Esophagus (tissue), 2 donors: ENCODE measurements around the gene CALHM3. TPM values are rescaled to one million over a fixed set of nuclear protein-coding genes. Genes with fewer than 3 reads are reported as not detected.

Source experiments
- H3K27ac ChIP-seq, 2 donors: one replicate each; pipeline ENCODE4 v1.5.1; 2013; ENCODE audit warnings: low read depth in 2 of 2, mild to moderate bottlenecking in 2 of 2, inconsistent platforms in 1 of 2, low read length in 1 of 2, moderate library complexity in 1 of 2
- H3K27me3 ChIP-seq, 2 donors: one replicate each; pipeline ENCODE4 v1.6.1; 2013; ENCODE audit warnings: low read length in 2 of 2, control low read depth in 1 of 2, mild to moderate bottlenecking in 1 of 2; ENCODE audit not compliant: insufficient read depth in 2 of 2, control insufficient read depth in 1 of 2
- H3K36me3 ChIP-seq, 2 donors: one replicate each; pipeline ENCODE4 v1.6.1; 2013; ENCODE audit warnings: low read length in 1 of 2; ENCODE audit not compliant: control insufficient read depth in 2 of 2, insufficient read depth in 2 of 2
- H3K4me1 ChIP-seq, 2 donors: one replicate each; pipeline ENCODE4 v1.6.1; 2013; ENCODE audit warnings: low read length in 1 of 2; ENCODE audit not compliant: control insufficient read depth in 2 of 2, insufficient read depth in 2 of 2
- H3K4me3 ChIP-seq, 2 donors: one replicate each; pipeline ENCODE4 v1.5.1; 2013; ENCODE audit warnings: low read length in 2 of 2, mild to moderate bottlenecking in 2 of 2, low read depth in 1 of 2, moderate library complexity in 1 of 2
- H3K9me3 ChIP-seq, 2 donors: one replicate each; pipeline ENCODE4 v1.6.1; 2013; ENCODE audit warnings: mild to moderate bottlenecking in 2 of 2, low read depth in 1 of 2, low read length in 1 of 2, moderate library complexity in 1 of 2; ENCODE audit not compliant: control insufficient read depth in 2 of 2, insufficient read depth in 1 of 2
- WGBS, 2 donors: extraction: QIAGEN DNeasy Blood & Tissue Kit; methylation state at CpG; one replicate each; pipeline ENCODE4 v1.1.7; 2013; 5-methylcytosine and 5-hydroxymethylcytosine counted together
- polyA plus RNA-seq, 2 donors: library from polyadenylated mRNA; stranded (reverse); fragments of 200-250 nt; gene quantifications; one replicate each; pipeline ENCODE4 v1.2.3, GENCODE V29; 2013
- donor health status: healthy with polysubstance abuse.
- donor health status: Bipolar disorder and iron deficiency.

Gene CALHM3
- polyA plus RNA-seq, 2 donors = not detected

GRCh38 chr10:103452506-103453230, 26.4 kb downstream of the CALHM3 start:
- no peaks in the 10 kb centered on the region for H3K27me3 ChIP-seq
- H3K36me3 ChIP-seq = peaks cover 4 to 17% of the 10 kb centered on the region in 2 donors
- WGBS, 2 donors = 30 to 32% methylated on average over 27 of the region's 27 CpGs
- H3K27ac ChIP-seq = peak overlapping the region; percentile 84 to 93
- H3K9me3 ChIP-seq = no peaks in the 10 kb centered on the region
- peak overlapping the region; percentile 43 to 67 for H3K4me3 ChIP-seq
- peaks cover 8 to 27% of the 10 kb centered on the region in 2 donors for H3K4me1 ChIP-seq

GRCh38 chr10:103451831-103452505, 27.1 kb downstream of the CALHM3 start, which contains the start of gene CALHM2:
CALHM2 (minus strand) TSS chr10:103452370; CDS start chr10:103449941, 2,429 bp downstream.
- Histone ChIP-seq H3K36me3 (peaks cover 4 to 24% of the 10 kb centered on the region in 2 donors), H3K27me3 (no peaks in the 10 kb centered on the region), H3K4me3 (peak within 1 kb of the TSS; percentile 43 to 67), H3K4me1 (peaks cover 8 to 27% of the 10 kb centered on the region in 2 donors), H3K27ac (peak within 1 kb of the TSS; percentile 84 to 93), H3K9me3 (no peaks in the 10 kb centered on the region)
- WGBS, 2 donors = 0 to 4% methylated on average over 25 to 32 of the region's 32 CpGs

GRCh38 chr10:103451091-103451813, 27.8 kb downstream of the CALHM3 start:
- Histone ChIP-seq H3K9me3 (no peaks in the 10 kb centered on the region), H3K4me1 (peaks cover 8 to 26% of the 10 kb centered on the region in 2 donors), H3K27me3 (no peaks in the 10 kb centered on the region), H3K36me3 (peaks cover 4 to 25% of the 10 kb centered on the region in 2 donors), H3K4me3 (peak overlapping the region; percentile 43 to 67), H3K27ac (peak overlapping the region; percentile 84 to 93)
- 12 to 20% methylated on average over 14 of the region's 14 CpGs for WGBS, 2 donors

- Histone ChIP-seq H3K36me3 (peaks cover 10 to 26% of the 10 kb centered on the region in 2 donors), H3K4me3 (peak overlapping the region; percentile 14 to 43), H3K27ac (peak overlapping the region; percentile 0 to 93), H3K27me3 (no peaks in the 10 kb centered on the region), H3K4me1 (peaks cover 8 to 25% of the 10 kb centered on the region in 2 donors), H3K9me3 (no peaks in the 10 kb centered on the region)
- 85 to 86% methylated on average over 12 of the region's 12 CpGs for WGBS, 2 donors
These were observed 28.8 kb downstream of the CALHM3 start for GRCh38 chr10:103450201-103450695.

- no peak overlapping the region for H3K4me3 ChIP-seq
- peaks cover 8 to 25% of the 10 kb centered on the region in 2 donors for H3K4me1 ChIP-seq
These were observed 29.6 kb downstream of the CALHM3 start for GRCh38 chr10:103449208-103450144.

GRCh38 chr10:103448746-103449145, 30.3 kb downstream of the CALHM3 start:
- Histone ChIP-seq H3K9me3 (no peaks in the 10 kb centered on the region), H3K27ac (no peak overlapping the region), H3K27me3 (no peaks in the 10 kb centered on the region), H3K4me3 (no peak overlapping the region), H3K4me1 (peaks cover 8 to 25% of the 10 kb centered on the region in 2 donors), H3K36me3 (peaks cover 10 to 42% of the 10 kb centered on the region in 2 donors)
- 38 to 63% methylated on average over 1 of the region's 1 CpG for WGBS, 2 donors

More at GRCh38 chr10:103449208-103450144, 29.6 kb downstream of the CALHM3 start:
- Histone ChIP-seq H3K9me3 (no peaks in the 10 kb centered on the region), H3K27ac (peak overlapping the region; percentile 46 to 47), H3K27me3 (no peaks in the 10 kb centered on the region), H3K36me3 (peaks cover 10 to 34% of the 10 kb centered on the region in 2 donors)
- 79 to 83% methylated on average over 34 of the region's 34 CpGs for WGBS, 2 donors

DNA sequence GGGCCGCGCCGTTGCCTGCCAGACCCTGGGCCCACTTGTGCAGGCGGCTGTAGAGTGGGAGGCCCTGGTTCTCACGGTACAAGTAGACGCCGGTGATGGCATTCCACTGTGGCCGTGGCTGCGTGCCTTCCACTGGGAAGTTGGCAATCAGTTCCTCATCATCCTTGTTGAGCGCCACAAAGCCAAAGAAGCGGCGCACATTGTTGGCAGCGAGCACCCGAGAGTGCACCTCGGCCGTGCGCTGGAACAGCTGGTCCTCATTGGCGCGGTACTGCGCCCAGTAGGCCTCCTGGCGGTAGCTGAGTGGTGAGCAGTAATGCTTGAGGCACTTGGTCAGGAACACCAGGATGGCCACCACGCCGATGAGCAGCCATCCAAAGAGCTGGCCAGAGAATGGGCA, 31.9 kb downstream of the CALHM3 start:
- H3K4me1 ChIP-seq = peaks cover 8 to 23% of the 10 kb centered on the region in 2 donors
- H3K4me3 ChIP-seq = no peak overlapping the region
- H3K27me3 ChIP-seq = no peaks in the 10 kb centered on the region
- H3K9me3 ChIP-seq = no peaks in the 10 kb centered on the region
- H3K36me3 ChIP-seq = peaks cover 12 to 55% of the 10 kb centered on the region in 2 donors
- WGBS, 2 donors = 95 to 96% methylated on average over 23 of the region's 23 CpGs
- peak overlapping the region in 1 of 2 donors; percentile 2 for H3K27ac ChIP-seq

- H3K9me3 ChIP-seq = no peaks in the 10 kb centered on the region
- no peak overlapping the region for H3K4me3 ChIP-seq
- no peaks in the 10 kb centered on the region for H3K27me3 ChIP-seq
- peaks cover 12 to 56% of the 10 kb centered on the region in 2 donors for H3K36me3 ChIP-seq
- 57 to 65% methylated on average over 12 of the region's 12 CpGs for WGBS, 2 donors
- peaks cover 8 to 15% of the 10 kb centered on the region in 2 donors for H3K4me1 ChIP-seq
- peak overlapping the region; percentile 68 to 77 for H3K27ac ChIP-seq
These were observed 33.1 kb downstream of the CALHM3 start for GRCh38 chr10:103445767-103446567.
